ENCODE measurements around the gene EIF3L. TPM values are rescaled to one million over a fixed set of nuclear protein-coding genes. Genes with fewer than 3 reads are reported as not detected.

Gene EIF3L
- total and polyA plus RNA-seq, 2 donors (not counting 3 experiments of a cell fraction or from before 2014, with no cell fraction given): 479 to 601 TPM

- Histone ChIP-seq H3K27ac (ENCODE audit: insufficient read depth, low read depth, low read length) (no peak overlapping the region), H3K9me3 (replicated peaks; ENCODE audit: control insufficient read depth, insufficient read depth, low read length) (no peaks in the 10 kb centered on the region), H3K36me3 (ENCODE audit: control insufficient read depth in 2 of 2, extremely low read depth in 1 of 2, insufficient read depth in 2 of 2, low read length in 2 of 2) (peaks cover 0 to 4% of the 10 kb centered on the region in 2 experiments), H4K20me1 (replicated peaks; ENCODE audit: control insufficient read depth, extremely low read depth, insufficient read depth, low read length) (no peaks in the 10 kb centered on the region), H3K79me2 (ENCODE audit: control insufficient read depth, insufficient read depth, low read length) (no peaks in the 10 kb centered on the region), H3K4me3 (replicated peaks in 1 of 3; ENCODE audit: insufficient read depth in 1 of 3, low read depth in 1 of 3, low read length in 3 of 3) (no peak overlapping the region), H2AFZ (ENCODE audit: low read depth, low read length) (no peak overlapping the region), H3K4me2 (ENCODE audit: insufficient read depth, low read length) (no peak overlapping the region), H3K9me1 (replicated peaks; ENCODE audit: control insufficient read depth, extremely low read depth, insufficient read depth, low read length) (no peaks in the 10 kb centered on the region), H3K9ac (replicated peaks; ENCODE audit: extremely low read depth, insufficient read depth, low read length) (no peak overlapping the region), H3K27me3 (ENCODE audit: control insufficient read depth in 2 of 2, insufficient read depth in 2 of 2, low read length in 2 of 2) (no peaks in the 10 kb centered on the region), H3K4me1 (ENCODE audit: control insufficient read depth, extremely low read depth, insufficient read depth, low read length) (peaks cover 8% of the 10 kb centered on the region)
- ChIA-PET POLR2A (no interaction called here), CTCF (interaction anchor here (1.2 kb wide), 1 partner anchor 50 kb away, joined by 4 read pairs; no protein-coding TSS in a partner anchor)
- DNase-seq (ENCODE audit: low read depth, low spot score): no peak
- dilution Hi-C loops (cut with MboI; ENCODE audit: extremely low pct_ligation_motif_present, low sequenced_read_pairs): no loop called here
- intact Hi-C loops (cut with micrococcal nuclease): no loop called here
- no peak for TF ChIP-seq JUN (IDR thresholded peaks at IDR 0.05; ENCODE audit: borderline replicate concordance, insufficient read depth, insufficient read length, low read depth)
- no peak for TF ChIP-seq MYC (IDR thresholded peaks at IDR 0.05; ENCODE audit: low read depth, low read length)
- TF ChIP-seq POLR2AphosphoS5 (IDR thresholded peaks at IDR 0.05; ENCODE audit: insufficient read depth, low read depth, low read length): no peak
- TF ChIP-seq GATA2 (IDR thresholded peaks at IDR 0.05; ENCODE audit: insufficient read depth, insufficient read length, low read depth, low read length): no peak
- no peak for TF ChIP-seq MAX (IDR thresholded peaks at IDR 0.05; ENCODE audit: insufficient read depth, insufficient read length)
- TF ChIP-seq EZH2 (IDR thresholded peaks at IDR 0.05; ENCODE audit: borderline replicate concordance, low read depth, low read length, severe bottlenecking): no peak
- no peak for TF ChIP-seq POLR2A (IDR thresholded peaks at IDR 0.05; ENCODE audit: low read depth, low read length)
- TF ChIP-seq CTCF (IDR thresholded peaks at IDR 0.05; ENCODE audit: extremely low read depth in 1 of 2, insufficient read depth in 1 of 2, low read depth in 1 of 2, low read length in 2 of 2): no peak
- TF ChIP-seq FOS (IDR thresholded peaks at IDR 0.05; ENCODE audit: borderline replicate concordance, insufficient read depth, low read length): no peak
- BruUV-seq (replicated peaks): no TSS peak
- no peak for FAIRE-seq
These were observed 36.1 kb upstream of the EIF3L start for GRCh38 chr22:37812869-37813678.

Data from endothelial cell of umbilical vein (primary cell).